Left ventricle myocardium inferior (tissue), 1 donor: Measurements from ENCODE around the gene GAD2. TPM values are rescaled to one million over a fixed set of nuclear protein-coding genes. Genes with fewer than 3 reads are reported as not detected.

Source experiments
- DNase-seq: peaks from one replicate; pipeline ENCODE4 v3.0.0-alpha.2; 2020
- H3K27ac ChIP-seq: fragments of 200-600 bp; replicated peaks from 2 replicates; pipeline ENCODE4 v1.8.0; 2021
- H3K27me3 ChIP-seq: fragments of 200-600 bp; 2 replicates; pipeline ENCODE4 v1.8.0; 2021; ENCODE audit warnings: low read depth
- H3K36me3 ChIP-seq: fragments of 200-600 bp; 2 replicates; pipeline ENCODE4 v1.8.0; 2021
- H3K4me1 ChIP-seq: fragments of 200-600 bp; 2 replicates; pipeline ENCODE4 v1.8.0; 2021
- H3K4me3 ChIP-seq: fragments of 200-600 bp; 2 replicates; pipeline ENCODE4 v1.8.0; 2021; ENCODE audit warnings: mild to moderate bottlenecking, moderate library complexity
- H3K9me3 ChIP-seq: fragments of 200-600 bp; replicated peaks from 2 replicates; pipeline ENCODE4 v1.8.0; 2021
- intact Hi-C: fragments of 100-400 bp; cut with micrococcal nuclease; formaldehyde crosslinking; loops from one replicate; pipeline ENCODE4 v1.11.0; 2022
- total RNA-seq: library from RNA; stranded (reverse); fragmentation: NEBNext Ultra II Directional; extraction: Animal tissue kit (Norgen Biotek cat#: 25700); gene quantifications from one replicate; pipeline ENCODE4 v1.2.1, GENCODE V29; 2021
- TF ChIP-seq, protein P1 (sequence below): fragments of 200-600 bp; IDR thresholded peaks from 2 replicates; pipeline ENCODE4 v1.8.0; 2021; ENCODE audit warnings: antibody characterized with exemption, mild to moderate bottlenecking, borderline replicate concordance
- donor health status: DM: no; HTN: yes; CAD: no; lungs with severe emphysema.

The GAD2 gene
- total RNA-seq, 1 donor from 2014 or later, result not detected

DNA sequence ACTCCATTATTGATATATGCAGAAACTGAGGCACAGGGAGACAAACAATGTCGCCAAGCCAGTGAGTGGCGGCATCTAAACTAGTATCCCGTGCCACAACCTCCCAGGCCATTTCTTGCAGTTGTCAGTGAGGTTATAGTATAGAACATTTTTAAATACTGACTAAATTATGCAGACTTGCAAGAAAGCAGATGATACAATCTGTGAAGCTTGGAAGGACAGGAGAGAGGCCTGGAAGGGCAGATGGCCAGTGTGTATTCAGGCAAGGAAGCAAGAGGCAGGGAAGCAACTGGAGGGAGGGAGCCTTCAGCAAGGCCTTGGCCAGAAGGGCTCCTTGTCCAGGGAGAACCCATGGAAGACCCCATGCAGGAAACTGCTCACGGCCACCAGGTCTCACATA is 111.2 kb downstream of the GAD2 start:
- TF ChIP-seq, protein P1, sequence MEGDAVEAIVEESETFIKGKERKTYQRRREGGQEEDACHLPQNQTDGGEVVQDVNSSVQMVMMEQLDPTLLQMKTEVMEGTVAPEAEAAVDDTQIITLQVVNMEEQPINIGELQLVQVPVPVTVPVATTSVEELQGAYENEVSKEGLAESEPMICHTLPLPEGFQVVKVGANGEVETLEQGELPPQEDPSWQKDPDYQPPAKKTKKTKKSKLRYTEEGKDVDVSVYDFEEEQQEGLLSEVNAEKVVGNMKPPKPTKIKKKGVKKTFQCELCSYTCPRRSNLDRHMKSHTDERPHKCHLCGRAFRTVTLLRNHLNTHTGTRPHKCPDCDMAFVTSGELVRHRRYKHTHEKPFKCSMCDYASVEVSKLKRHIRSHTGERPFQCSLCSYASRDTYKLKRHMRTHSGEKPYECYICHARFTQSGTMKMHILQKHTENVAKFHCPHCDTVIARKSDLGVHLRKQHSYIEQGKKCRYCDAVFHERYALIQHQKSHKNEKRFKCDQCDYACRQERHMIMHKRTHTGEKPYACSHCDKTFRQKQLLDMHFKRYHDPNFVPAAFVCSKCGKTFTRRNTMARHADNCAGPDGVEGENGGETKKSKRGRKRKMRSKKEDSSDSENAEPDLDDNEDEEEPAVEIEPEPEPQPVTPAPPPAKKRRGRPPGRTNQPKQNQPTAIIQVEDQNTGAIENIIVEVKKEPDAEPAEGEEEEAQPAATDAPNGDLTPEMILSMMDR, result no peak
- intact Hi-C loops, result no loop called here
- Histone ChIP-seq H3K27me3 (no peaks in the 10 kb centered on the region), H3K36me3 (no peaks in the 10 kb centered on the region), H3K4me1 (no peaks in the 10 kb centered on the region), H3K27ac (no peak overlapping the region), H3K9me3 (peaks cover 11% of the 10 kb centered on the region), H3K4me3 (no peak overlapping the region)
- no peak for DNase-seq

DNA sequence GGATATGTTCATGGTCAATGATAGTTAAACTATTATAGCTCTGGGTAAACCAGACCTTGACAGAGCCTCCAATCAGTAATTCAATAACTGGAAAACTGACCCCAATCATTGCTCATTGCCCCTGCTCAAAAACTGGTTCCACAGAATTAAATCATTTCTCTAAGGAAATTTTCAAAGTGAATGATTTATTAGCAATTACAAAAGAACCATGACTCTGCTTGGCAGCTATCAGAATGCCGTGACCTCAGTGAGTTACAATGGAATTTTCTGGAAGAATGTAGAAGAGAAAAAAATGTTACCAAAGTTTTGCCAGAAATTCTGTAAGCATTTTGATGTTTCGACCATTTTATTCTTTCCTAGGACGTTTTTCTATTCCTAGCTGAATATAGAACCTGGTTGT is 114.8 kb downstream of the GAD2 start:
- intact Hi-C loops, result no loop called here
- Histone ChIP-seq H3K9me3 (peaks cover 20% of the 10 kb centered on the region), H3K4me3 (no peak overlapping the region), H3K27ac (no peak overlapping the region), H3K27me3 (no peaks in the 10 kb centered on the region), H3K4me1 (no peaks in the 10 kb centered on the region), H3K36me3 (no peaks in the 10 kb centered on the region)
- TF ChIP-seq, protein P1, result no peak
- no peak for DNase-seq

DNA sequence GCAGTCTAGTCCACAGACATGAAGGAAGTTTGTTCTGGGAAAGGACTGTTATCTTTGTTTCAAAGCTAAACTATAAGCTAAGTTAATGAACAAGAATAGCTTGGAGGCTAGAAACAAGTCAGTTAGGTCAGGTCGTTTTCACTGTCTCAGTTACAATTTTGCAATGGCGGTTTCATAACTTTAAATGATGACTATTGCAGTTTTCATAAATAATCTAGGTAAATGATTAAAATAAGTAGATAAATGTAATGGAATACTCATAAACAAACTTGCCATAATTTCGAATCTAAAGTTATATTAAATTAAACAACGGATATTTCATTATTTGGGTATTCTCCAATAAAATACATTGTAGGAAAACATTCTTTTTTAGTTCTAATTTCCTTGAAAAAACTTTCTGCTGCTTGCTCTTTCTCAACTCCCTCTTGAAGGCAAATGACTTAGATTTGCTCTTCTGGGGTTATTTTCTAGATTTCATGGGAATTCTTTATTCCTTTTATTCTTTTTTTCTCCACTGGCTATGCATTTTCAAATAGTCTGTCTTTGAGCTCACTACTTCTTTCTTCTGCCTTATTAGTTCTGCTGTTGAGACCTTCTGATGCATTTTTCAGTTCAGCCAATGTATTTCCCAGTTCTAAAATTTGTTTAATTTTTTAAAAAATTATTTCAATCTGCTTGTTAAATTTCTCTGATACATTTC is 117.8 kb downstream of the GAD2 start:
- DNase-seq, result no peak
- intact Hi-C loops, result no loop called here
- TF ChIP-seq, protein P1, result no peak
- Histone ChIP-seq H3K4me1 (no peaks in the 10 kb centered on the region), H3K27me3 (no peaks in the 10 kb centered on the region), H3K4me3 (no peak overlapping the region), H3K27ac (no peak overlapping the region), H3K9me3 (peaks cover 20% of the 10 kb centered on the region), H3K36me3 (no peaks in the 10 kb centered on the region)

DNA sequence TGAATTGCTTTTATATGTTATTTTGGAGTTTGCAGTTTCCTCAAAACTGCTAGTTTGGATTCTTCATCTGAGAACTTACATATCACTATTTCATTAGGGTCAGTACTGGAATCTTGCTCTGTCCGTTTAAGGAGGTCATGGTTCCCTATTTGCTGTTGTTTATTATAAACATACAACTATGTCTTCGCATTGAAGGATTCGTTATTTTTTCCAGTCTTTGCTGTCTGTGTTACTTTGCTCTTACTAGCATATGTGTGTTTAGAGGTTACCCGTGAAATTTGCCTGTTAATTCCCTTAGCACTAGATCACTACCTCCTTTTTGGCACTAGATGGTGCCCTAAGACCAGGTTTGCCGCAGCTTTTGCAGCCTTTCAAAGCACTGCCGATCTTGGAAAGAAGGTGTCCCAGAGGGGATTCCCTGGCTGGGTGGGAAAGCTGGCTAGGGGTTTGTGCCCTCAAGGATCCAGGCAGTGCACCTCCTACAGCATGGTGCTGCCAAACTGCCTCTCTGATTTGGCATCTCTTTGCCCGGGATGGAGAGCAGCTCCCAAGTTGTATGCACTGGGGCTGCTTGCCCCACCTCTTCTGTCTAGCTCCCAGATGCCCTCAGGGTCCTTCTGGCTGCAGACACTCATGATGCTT is 118.5 kb downstream of the GAD2 start:
- Histone ChIP-seq H3K4me1 (no peaks in the 10 kb centered on the region), H3K4me3 (peak overlapping the region; percentile 33), H3K36me3 (no peaks in the 10 kb centered on the region), H3K27me3 (no peaks in the 10 kb centered on the region), H3K27ac (no peak overlapping the region), H3K9me3 (peaks cover 22% of the 10 kb centered on the region)
- intact Hi-C loops, result loop anchor here (5.0 kb wide), 1 partner anchor 222 kb away; no protein-coding TSS in a partner anchor
- peak; percentile 20 for DNase-seq
- TF ChIP-seq, protein P1, result peak; percentile 71

DNA sequence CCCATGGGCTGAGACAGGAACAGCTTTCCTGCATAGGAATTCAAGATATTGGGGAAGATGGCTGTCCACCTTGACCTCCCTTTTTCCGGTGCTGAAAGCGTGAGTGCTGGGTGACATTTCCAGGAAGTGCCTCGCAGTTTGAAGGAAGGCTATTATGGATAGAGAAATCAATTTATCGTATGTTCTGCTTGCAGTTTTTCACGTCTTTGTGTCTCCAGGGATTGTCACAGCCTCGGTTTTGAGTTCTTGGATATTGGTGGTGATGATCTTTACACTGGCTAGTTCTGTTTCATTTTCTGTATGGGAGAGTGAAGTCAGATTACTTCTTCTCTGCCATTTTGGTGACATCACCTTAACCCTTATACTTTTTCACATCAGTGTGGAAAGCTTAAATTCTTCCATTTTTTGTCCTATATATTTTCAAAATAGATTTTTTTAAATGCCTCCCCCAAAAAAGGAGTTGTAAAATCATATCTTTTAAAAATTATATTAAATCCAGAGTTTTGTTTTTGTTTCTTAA is 119.1 kb downstream of the GAD2 start:
- Histone ChIP-seq H3K27ac (no peak overlapping the region), H3K9me3 (peaks cover 24% of the 10 kb centered on the region), H3K27me3 (no peaks in the 10 kb centered on the region), H3K4me3 (peak overlapping the region; percentile 33), H3K36me3 (no peaks in the 10 kb centered on the region), H3K4me1 (no peaks in the 10 kb centered on the region)
- intact Hi-C loops, result loop anchor here (5.0 kb wide), 1 partner anchor 222 kb away; no protein-coding TSS in a partner anchor
- TF ChIP-seq, protein P1, result no peak
- DNase-seq, result no peak
